ENCODE data around the gene IBTK.
"Not testable (repeated sequence)": the region's sequence is repeated elsewhere in the genome, so short reads cannot be mapped to it uniquely, and the experiment has no call there.

IBTK gene

GRCh38 chr6:82178077-82178758 lies 69.3 kb downstream of the IBTK start:
- DNase-seq (ENCODE audit: low read depth in 2 of 2): no peak

GRCh38 chr6:82176616-82177015 lies 70.9 kb downstream of the IBTK start:
- no peak for DNase-seq (ENCODE audit: low read depth in 2 of 2)

GRCh38 chr6:82172594-82172993 lies 75.0 kb downstream of the IBTK start:
- DNase-seq (ENCODE audit: low read depth in 2 of 2): no peak

GRCh38 chr6:82169138-82169876 lies 78.2 kb downstream of the IBTK start:
- DNase-seq (ENCODE audit: low read depth in 2 of 2): no peak

GRCh38 chr6:82166493-82166892 lies 81.1 kb downstream of the IBTK start:
- DNase-seq (ENCODE audit: low read depth in 2 of 2): no peak

GRCh38 chr6:82160255-82160990 lies 87.1 kb downstream of the IBTK start:
- no peak for DNase-seq (ENCODE audit: low read depth in 2 of 2)

- not testable (repeated sequence) for DNase-seq (ENCODE audit: low read depth in 2 of 2)
Measured at GRCh38 chr6:82152786-82153185, 94.8 kb downstream of the IBTK start.

GRCh38 chr6:82151147-82151546 lies 96.4 kb downstream of the IBTK start:
- DNase-seq (ENCODE audit: low read depth in 2 of 2): not testable (repeated sequence)

- no peak for DNase-seq (ENCODE audit: low read depth in 2 of 2)
Measured at GRCh38 chr6:82145926-82146452, 101.6 kb downstream of the IBTK start.

GRCh38 chr6:82144852-82145340 lies 102.6 kb downstream of the IBTK start:
- DNase-seq (ENCODE audit: low read depth in 2 of 2): no peak

GRCh38 chr6:82144007-82144851 lies 103.3 kb downstream of the IBTK start:
- no peak for DNase-seq (ENCODE audit: low read depth in 2 of 2)

- DNase-seq (ENCODE audit: low read depth in 2 of 2): no peak
Measured at GRCh38 chr6:82143041-82143481, 104.5 kb downstream of the IBTK start.

- DNase-seq (ENCODE audit: low read depth in 2 of 2): no peak
Measured at GRCh38 chr6:82142524-82142923, 105.0 kb downstream of the IBTK start.

GRCh38 chr6:82138075-82138791 lies 109.3 kb downstream of the IBTK start:
- DNase-seq (ENCODE audit: low read depth in 2 of 2): no peak

- no peak for DNase-seq (ENCODE audit: low read depth in 2 of 2)
Measured at GRCh38 chr6:82131441-82131840, 116.1 kb downstream of the IBTK start.

GRCh38 chr6:82129797-82130196 lies 117.7 kb downstream of the IBTK start:
- DNase-seq (ENCODE audit: low read depth in 2 of 2): no peak

GRCh38 chr6:82128973-82129372 lies 118.6 kb downstream of the IBTK start:
- not testable (repeated sequence) for DNase-seq (ENCODE audit: low read depth in 2 of 2)

GRCh38 chr6:82123632-82124031 lies 123.9 kb downstream of the IBTK start:
- DNase-seq (ENCODE audit: low read depth in 2 of 2): no peak

Data from stimulated activated CD4-positive, alpha-beta T cell treated with anti-CD3 and anti-CD28 coated beads, Interleukin-1b, Interleukin-23, amount 100 ng/mL, for 1 hour (primary cell).